NCI-H82 (cell line): ENCODE results near the gene HSPA5.

ENCODE experiments used
- DNase-seq: peaks from one replicate; lab custom pipeline; 2025; lab: John Stamatoyannopoulos, UW

HSPA5 gene

DNA sequence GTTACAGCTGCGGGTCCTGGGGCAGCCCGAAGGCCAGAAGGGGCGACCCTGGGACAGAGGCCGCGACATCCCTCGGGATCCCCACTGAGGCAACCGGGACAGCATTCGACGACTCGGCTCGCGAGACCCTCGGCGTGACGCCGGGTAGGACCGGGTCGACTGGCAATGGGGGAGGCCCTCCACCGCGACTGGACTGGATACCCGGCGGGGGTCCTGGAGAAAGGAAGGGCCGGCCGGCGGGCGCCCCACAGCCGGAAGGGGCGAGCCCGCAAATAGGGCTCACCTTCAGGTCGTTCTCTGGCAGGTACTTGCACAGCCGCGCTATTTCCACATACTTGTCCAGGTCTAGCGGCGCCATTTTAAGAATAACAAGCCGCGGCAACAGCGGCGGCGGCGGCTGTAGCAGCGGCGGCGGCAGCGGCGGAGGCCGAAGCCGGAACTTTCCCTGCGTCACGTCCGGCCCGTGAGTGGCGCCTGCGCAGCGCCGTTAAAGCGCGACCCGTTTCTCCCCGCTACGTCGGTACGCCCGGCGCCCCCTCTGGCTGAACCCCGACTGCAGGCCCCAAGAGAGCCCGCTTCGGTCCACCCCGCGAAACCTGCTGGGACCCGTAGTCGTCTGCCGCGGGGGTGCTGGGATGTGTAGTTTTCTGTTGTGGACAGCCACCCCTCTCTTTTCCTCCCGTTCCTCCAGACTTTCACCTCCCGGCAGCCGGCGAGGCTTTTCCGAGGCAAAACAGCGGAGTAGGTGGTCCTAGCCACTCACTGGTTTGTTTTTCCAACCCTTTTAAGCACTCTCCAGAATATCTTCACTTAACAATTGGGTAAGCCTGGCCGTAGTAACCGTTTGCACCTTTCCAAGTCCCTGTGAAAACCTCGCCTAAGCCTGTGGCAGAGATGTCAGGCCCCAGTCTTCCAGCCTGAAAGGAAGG lies 51.5 kb downstream of the HSPA5 start, which contains the start of gene PPP6C:
Gene PPP6C (minus strand): TSS at position 443 of the 929 bp plus-strand sequence. CDS start 85 bp downstream, at position 358.
- DNase-seq = peak; percentile 96

DNA sequence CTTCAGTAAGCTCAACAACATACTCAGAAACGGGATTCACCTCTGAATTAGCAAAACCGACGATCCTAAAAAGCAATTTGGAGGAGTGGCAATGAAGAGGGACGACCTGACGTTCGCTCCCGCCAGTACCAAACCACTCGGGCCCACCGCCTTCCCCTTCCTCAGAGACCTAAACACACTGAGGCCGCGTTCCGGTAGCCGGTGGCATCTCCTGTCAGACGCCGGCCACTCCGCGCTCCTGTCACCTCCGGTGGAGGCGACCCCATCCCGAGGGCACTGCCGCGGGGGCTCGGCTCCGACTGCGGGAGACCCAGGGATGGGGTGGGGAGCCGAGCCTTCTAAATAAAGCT lies 52.2 kb downstream of the HSPA5 start:
- DNase-seq = peak; percentile 32
